Measurements from ENCODE around the gene RNF125. TPM values are rescaled to one million over a fixed set of nuclear protein-coding genes. Genes with fewer than 3 reads are reported as not detected.

The RNF125 gene
- total and polyA plus RNA-seq, 10 of the 15 experiments (the other 5 are each of a cell fraction or from before 2014, with no cell fraction given): 0.79 to 3.9 (median 2.9) TPM

DNA sequence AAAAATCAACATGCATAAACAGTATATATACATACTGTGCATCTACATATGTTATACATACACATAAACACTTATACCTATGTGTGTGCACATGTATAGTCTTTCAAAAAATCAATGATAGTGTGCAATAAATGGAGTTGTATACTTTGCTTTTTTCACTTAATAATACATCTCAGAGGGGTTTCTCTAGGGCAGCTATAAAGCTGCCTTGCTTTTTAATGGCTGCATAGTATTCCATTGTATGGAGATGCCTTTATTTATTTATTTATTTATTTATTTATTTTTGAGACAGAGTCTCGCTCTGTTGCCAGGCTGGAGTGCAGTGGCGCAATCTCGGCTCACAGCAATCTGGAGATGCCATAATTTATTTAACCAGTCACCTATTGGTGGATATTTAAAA, 7.4 kb upstream of the RNF125 start:
- Histone ChIP-seq H3K79me2 (ENCODE audit: control insufficient read depth, insufficient read depth, low read length) (no peaks in the 10 kb centered on the region), H4K20me1 (ENCODE audit: control insufficient read depth, insufficient read depth) (no peaks in the 10 kb centered on the region), H2AFZ (ENCODE audit: control insufficient read depth, low read depth, low read length) (no peak overlapping the region), H3K4me2 (ENCODE audit: control insufficient read depth, insufficient read depth) (no peak overlapping the region), H3K9me3 (replicated peaks; ENCODE audit: control insufficient read depth, insufficient read depth, low read length) (no peaks in the 10 kb centered on the region), H3K27me3 (replicated peaks in 1 of 2; ENCODE audit: control insufficient read depth in 2 of 2, insufficient read depth in 2 of 2, low read length in 1 of 2) (no peaks in the 10 kb centered on the region), H3K27ac (ENCODE audit: control insufficient read depth, insufficient read depth) (no peak overlapping the region), H3K36me3 (ENCODE audit: control insufficient read depth in 2 of 2, insufficient read depth in 2 of 2, low read length in 1 of 2) (no peaks in the 10 kb centered on the region), H3K4me1 (ENCODE audit: control insufficient read depth, insufficient read depth, low read length) (no peaks in the 10 kb centered on the region), H3K4me3 (no peak overlapping the region), H3K9ac (ENCODE audit: control insufficient read depth, insufficient read depth, low read length) (no peak overlapping the region)
- no peak for ATAC-seq
- no peak for TF ChIP-seq PML (IDR thresholded peaks at IDR 0.05; ENCODE audit: low read length)
- TF ChIP-seq MTA2 (IDR thresholded peaks at IDR 0.05; ENCODE audit: low read depth): no peak
- TF ChIP-seq BRCA1 (IDR thresholded peaks at IDR 0.05; ENCODE audit: low read depth, low read length): no peak
- no peak for TF ChIP-seq CEBPZ (IDR thresholded peaks at IDR 0.05; ENCODE audit: low read depth, low read length)
- TF ChIP-seq ZNF217 (IDR thresholded peaks at IDR 0.05): no peak
- no peak for TF ChIP-seq MYB (IDR thresholded peaks at IDR 0.05; ENCODE audit: borderline replicate concordance, low read depth, low read length)
- TF ChIP-seq, protein P1, sequence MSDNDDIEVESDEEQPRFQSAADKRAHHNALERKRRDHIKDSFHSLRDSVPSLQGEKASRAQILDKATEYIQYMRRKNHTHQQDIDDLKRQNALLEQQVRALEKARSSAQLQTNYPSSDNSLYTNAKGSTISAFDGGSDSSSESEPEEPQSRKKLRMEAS (IDR thresholded peaks at IDR 0.05; ENCODE audit: low read depth, low read length): no peak
- no peak for TF ChIP-seq LARP7 (IDR thresholded peaks at IDR 0.05)
- no peak for TF ChIP-seq RBBP5 (conservative IDR thresholded peaks at IDR 0.05)
- no peak for TF ChIP-seq SP1 (IDR thresholded peaks at IDR 0.05; ENCODE audit: low read depth, low read length)
- no peak for TF ChIP-seq RCOR1 (conservative IDR thresholded peaks at IDR 0.05; ENCODE audit: low read depth, low read length)
- TF ChIP-seq RAD51 (IDR thresholded peaks at IDR 0.05): no peak
- TF ChIP-seq SMARCA5 (IDR thresholded peaks at IDR 0.05): no peak
- TF ChIP-seq CHD1 (IDR thresholded peaks at IDR 0.05; ENCODE audit: low read depth, low read length): no peak
- TF ChIP-seq ZBED1 (IDR thresholded peaks at IDR 0.05; ENCODE audit: borderline replicate concordance): no peak
- TF ChIP-seq FOS (IDR thresholded peaks at IDR 0.05; ENCODE audit: borderline replicate concordance, extremely low read depth, insufficient read length): no peak
- TF ChIP-seq E2F8 (IDR thresholded peaks at IDR 0.05; ENCODE audit: low read depth, partially characterized antibody): no peak
- no peak for TF ChIP-seq TCF7 (IDR thresholded peaks at IDR 0.05; ENCODE audit: borderline replicate concordance)
- DNase-seq (ENCODE audit: low read depth, low spot score): no peak
- intact Hi-C loops (cut with micrococcal nuclease; ENCODE audit: unreplicated experiment) (no loop called here), in situ Hi-C loops (cut with MboI) (no loop called here)
- BruUV-seq (replicated peaks): no TSS peak
- FAIRE-seq: no peak
- WGBS (ENCODE audit: insufficient coverage, insufficient replicate concordance, low lambda C conversion rate, missing lambda C conversion rate): 59% methylated on average over 3 of the region's 3 CpGs
- ChIA-PET SMC1A (ENCODE audit: uncharacterized antibody, unreplicated experiment) (no interaction called here), RAD21 (ENCODE audit: unreplicated experiment) (interaction anchor here (0.8 kb wide), 1 partner anchor 62 kb away, joined by 3 read pairs; no protein-coding TSS in a partner anchor), CTCF (no interaction called here), POLR2A (interaction anchor here (0.6 kb wide), 1 partner anchor 18 kb away, joined by 3 read pairs; no protein-coding TSS in a partner anchor)

Measured in GM12878 (cell line).